NCI-H187 (cell line): ENCODE measurements around the gene TRIM68.

ENCODE experiments used
- DNase-seq, 2 experiments: peaks; one replicate each; lab custom pipeline; 2025; lab: John Stamatoyannopoulos, UW

Gene TRIM68

DNA sequence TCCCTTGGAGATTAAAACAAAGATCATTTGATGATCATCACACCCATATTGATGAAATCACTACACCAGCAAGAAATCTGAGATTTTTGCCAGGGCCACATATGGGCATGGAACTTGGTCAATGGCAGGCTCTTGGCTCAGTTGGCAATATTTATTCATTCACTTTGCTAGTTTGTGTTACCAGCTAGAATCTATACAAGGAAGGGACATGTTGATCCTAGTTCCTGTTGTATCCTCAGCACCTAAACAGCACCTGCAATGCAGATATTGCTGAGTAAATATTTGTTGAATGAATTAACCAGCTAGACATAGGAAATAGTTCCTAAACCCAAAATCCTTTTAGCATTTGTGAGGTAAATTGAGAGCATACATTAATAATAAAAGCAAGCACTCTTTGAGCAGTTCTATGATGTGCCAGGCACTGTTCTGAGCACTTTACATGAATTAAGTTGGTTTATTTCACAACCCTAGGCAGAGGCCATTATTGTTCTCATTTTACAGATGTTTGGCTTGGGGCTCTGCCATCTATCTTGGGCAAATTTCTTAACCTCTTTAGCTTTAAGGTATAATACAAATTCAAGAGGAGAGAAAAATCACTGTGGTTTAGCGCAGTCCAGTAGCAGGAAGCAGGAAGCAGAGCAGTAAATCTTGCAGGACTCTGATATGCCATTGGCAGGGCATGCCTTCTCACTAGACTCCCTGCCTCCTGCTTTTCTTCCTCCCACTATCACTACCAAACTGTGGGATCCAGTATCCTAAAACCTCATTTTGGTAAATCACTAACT, 1.6 kb downstream of the TRIM68 start:
- DNase-seq = no peak

DNA sequence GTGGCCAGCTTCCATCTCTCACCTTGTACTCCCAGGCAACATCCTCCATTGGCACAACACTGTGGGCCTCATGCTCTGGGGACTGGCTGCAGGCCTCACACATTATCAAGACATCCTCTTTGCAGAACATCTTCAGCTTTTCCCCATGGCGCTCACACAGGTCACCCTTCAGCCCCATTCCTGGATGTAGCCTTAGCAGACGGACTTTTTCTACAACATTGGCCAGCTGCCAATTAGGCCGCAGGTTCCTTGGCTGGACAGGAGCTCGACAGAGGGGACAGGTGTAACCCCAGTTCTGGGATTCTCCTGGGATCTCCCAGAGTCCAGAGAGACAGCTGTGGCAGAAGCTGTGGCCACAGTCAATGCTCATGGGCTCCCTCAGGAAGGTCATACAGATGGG, 3.0 kb downstream of the TRIM68 start:
- no peak for DNase-seq

DNA sequence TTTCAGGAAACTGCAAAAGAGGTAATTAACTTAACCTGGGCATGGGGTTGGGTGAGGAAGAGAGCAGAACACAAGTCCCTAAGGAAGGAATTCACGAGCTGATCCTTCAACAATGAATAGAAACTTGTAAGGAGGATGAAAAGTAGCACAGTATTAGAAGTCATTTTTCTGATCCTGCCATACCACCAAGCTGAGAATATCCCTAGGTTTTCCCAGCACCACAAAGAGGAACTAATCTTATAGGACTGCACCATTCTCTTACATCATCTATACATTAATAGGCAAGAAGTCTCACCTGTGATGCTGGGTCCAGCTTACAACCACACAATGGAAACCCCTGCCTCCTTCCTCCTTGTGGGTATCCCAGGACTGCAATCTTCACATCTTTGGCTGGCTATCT, 14.3 kb downstream of the TRIM68 start, which contains the start of gene OR52I1:
TSS of gene OR52I1 (plus strand) at position 301 of the 400 bp plus-strand sequence. CDS start at position 301, 0 bp downstream.
- no peak for DNase-seq

DNA sequence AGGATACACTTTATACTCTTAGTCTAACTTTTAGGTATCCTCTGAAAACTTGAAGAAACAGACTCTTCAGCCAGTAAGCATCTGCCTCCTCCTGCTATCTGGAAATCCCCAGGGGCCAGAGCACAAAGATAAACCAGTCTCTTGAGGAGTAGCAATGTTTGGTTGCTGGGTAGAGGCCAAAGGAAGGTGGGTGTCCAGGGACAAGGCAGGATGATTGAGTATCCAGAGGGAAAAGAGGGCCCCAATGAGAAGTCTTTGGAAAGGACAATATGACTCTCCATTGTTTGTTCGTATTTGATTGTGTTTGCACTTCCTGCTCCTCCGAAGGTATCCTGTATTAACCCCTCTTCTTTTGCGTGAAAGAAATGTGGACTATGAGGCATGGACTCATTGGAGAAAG, 19.0 kb downstream of the TRIM68 start:
- DNase-seq = no peak

DNA sequence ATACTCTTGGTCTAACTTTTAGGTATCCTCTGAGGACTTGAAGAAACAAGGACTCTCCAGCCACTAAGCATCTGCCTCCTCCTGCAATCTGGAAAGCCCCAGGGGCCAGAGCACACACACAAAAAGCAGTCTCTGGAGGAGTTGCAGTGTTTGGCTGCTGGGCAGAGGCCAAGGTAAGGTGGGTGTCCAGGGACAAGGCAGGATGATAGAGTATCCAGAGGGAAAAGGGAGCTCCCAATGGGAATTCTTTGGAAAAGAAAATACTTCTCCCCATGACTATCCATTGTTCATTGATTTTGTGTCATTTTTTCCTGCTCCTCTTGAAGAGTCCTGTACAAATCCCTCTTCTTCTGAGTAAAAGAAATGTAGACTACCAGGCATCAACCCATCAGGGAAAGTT, 26.6 kb downstream of the TRIM68 start, which contains the start of gene OR52I2:
TSS of gene OR52I2 (plus strand) at position 301 of the 400 bp plus-strand sequence.
- DNase-seq = no peak

DNA sequence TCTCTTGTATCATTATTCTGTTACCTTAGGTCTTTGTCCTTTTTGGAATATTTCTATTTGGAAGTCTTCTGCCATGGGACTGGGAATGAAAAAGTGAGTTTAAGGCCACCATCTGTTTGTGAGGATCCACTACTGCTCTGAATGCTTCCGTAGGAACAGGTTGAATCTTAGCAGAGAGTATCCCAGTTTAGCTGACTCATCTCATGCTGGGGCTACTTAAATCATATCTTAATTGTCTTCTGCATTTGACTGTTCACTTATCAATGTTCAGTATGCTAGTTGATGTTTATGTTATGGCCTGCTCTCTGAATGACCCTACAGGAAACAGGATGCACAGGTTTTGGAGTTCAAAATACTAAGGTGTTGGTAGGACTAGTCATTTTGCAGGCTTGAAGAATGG, 27.9 kb downstream of the TRIM68 start:
- no peak for DNase-seq

DNA sequence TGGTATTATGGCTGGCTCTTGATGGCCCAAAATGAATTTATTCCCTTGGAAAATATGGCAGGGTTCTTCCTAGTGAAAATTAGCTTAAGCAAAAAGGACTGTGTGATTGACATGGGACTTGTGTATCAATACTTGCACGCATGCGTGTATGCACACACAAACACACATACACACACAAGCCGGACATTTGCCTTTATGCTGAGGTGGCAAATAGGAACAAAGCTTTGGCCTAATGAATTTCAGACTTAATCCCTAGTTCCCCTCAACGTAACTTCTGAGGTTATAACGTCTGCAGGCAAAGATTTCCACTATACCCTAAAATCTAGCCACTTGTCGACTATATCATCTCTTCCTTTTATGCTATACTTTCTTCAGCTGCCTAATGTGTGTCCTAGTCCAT, 29.4 kb downstream of the TRIM68 start:
- no peak for DNase-seq

DNA sequence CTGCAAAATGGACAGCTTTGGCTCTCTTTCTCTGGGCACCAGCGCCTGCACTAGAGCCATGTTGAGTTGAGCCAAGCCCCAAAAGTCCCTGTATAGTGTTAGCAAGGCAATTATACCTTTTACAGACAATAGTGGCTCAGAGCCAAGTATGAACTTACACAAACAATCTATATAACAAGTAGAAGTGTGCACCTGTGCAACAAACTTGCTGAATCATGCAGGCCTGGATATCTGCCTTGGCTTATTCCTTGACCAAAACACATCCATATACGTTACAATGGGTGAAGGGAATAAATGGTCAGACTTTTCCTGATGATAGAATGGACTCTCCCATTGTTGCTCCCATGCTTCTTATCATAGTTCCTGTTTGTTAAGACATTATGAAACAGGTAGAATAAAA, 30.3 kb downstream of the TRIM68 start:
- no peak for DNase-seq

DNA sequence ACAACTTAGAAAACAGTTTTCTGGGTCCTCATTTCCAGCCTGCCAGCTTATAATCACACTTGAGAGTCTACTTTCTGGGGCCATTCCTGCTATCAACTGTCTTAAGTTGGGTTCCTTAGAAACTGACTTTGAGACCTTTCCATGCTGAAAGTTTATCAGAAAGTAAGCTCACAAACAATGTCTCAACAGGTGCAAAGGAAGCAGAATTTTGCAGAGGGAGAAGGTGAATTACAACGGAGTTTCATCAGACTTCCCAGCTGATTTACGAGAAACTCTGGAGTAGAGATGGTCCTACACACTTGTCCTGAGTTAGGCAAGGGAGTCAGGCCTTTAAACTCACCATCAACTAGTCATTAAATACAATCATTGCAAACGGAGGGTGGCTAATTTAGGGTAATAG, 31.2 kb downstream of the TRIM68 start:
- no peak for DNase-seq

DNA sequence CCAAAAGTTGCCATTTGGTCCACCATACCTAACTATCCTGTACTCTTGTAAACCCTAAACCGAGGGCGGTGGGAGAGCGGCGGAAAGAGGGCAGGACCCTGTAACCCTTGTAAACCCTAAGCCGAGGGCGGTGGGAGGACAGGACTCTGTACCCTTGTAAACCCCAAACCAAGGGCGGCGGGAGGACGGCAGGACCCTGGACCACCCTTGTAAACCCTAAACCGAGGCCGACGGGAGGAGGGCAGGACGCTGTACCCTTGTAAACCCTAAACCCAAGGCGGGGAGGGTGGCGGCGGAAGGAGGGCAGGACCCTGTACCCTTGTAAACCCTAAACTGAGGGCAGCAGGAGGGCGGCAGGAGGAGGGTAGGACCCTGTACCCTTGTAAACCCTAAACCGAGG, 39.0 kb downstream of the TRIM68 start:
- no peak for DNase-seq

DNA sequence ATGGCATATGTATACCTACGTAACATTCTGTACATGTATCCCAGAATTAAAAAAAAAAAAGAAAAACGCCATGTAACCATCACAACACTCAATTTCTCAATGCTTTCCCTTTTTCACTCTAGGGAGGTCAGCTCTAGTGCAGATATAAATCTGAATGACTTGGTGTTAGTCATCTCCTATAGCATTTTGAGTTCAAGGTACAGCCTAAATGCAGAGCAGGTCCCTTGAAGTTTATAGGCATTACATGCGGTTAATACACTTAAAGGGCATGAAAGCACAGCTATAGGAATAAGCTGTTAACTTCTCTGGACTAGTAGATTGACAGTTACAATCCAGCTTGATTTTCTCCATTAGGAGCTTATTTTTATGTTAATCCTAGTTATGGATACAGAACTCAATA, 42.7 kb downstream of the TRIM68 start:
- DNase-seq = no peak

DNA sequence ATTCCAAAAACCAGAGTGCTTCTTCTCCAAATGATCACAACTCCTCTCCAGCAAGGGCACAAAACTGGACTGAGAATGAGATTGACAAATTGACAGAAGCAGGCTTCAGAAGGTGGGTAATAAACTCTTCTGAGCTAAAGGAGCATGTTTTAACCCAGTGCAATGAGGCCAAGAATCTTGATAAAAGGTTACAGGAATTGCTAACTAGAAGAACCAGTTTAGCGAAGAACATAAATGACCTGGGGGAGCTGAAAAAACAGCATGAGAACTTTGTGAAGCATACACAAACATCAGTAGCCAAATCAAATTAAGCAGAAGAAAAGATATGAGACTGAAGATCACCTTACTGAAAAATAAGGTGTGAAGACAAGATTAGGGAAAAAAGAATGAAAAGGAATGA, 47.6 kb downstream of the TRIM68 start:
- no peak for DNase-seq

DNA sequence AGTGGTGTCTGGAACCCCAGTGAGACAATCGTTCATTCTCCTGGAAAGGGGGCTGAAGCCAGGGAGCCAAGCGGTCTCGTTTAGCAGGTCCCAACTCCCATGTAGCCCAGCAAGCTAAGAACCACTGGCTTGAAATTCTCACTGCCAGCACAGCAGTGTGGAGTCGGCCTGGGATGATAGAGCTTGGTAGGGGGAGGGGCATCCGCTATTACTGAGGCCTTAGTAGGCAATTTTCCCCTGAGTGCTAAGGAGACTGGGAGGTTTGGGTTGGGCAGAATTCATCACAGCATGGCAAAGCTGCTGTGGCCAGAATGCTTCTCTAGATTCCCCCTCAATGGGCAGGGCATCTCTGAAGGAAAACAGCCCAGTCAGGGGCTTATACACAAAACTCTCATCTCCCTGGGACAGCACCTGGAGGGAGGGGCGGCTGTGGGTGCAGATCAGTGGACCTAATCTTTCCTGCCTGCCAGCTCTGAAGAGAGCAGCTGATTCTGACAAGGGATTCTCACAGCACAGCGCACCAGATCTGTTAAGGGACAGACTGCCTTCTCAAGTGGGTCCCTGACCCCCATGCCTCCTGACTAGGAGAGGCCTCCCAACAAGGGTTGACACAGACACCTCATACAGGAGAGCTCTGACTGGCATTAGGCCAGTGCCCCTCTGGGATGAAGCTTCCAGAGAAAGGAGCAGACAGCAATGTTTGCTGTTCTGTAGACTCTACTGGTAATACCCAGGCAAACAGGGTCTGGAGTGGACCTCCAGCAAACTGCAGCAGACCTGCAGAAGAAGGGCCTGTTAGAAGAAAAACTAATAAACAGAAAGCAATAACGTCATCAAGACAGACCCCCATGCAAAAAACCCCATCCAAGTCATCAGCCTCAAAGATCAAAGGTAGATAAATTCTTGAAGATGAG, 48.2 kb downstream of the TRIM68 start:
- DNase-seq = no peak

DNA sequence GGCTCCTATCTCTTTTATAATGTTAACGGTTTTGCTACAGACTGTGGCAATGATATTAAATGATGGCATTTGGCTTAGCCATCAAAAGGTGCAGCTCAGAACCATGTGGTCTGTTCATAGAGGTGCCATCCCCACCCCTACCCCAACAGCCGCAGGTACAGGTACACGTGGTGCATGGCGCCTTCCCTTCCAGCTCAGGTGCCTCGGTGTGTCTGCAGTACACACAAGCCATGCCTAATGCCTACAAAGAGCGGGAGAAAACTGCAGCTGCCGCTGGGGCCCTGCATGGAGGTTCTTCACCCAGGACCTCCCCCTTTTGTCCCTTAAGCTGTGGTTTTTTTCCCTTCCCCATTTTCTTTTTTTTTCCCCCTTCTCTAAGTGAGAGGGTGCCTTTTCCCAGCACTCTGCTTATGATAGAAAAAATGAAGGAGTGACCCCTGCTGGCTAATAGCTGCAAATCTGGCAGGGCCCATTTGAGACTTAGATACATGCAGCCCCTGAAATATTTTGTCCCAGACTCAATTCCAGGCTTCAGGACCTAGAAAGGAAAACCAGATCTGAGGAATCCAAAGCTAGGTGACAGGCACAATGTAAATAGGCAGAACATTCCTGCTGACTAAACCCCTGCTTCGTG, 56.6 kb downstream of the TRIM68 start:
- no peak for DNase-seq
